ENCODE data around the gene XPOT. TPM values are rescaled to one million over a fixed set of nuclear protein-coding genes. Genes with fewer than 3 reads are reported as not detected.

Gene XPOT
- total and polyA plus RNA-seq, 3 donors from 2014 or later, result 43.5 to 47.5 (median 46.8) TPM

- no peaks in the 10 kb centered on the region for H3K27me3 ChIP-seq
- WGBS, 2 donors, result 87 to 91% methylated on average over 3 of the region's 3 CpGs
- no peak overlapping the region for H3K4me3 ChIP-seq
- intact Hi-C loops (cut with DNase I; ENCODE audit: low total_unique reads), result no loop called here
- H3K36me3 ChIP-seq (ENCODE audit: low read depth, missing control alignments), result no peaks in the 10 kb centered on the region
- TF ChIP-seq CTCF (IDR thresholded peaks at IDR 0.05) (no peak), POLR2A (IDR thresholded peaks at IDR 0.05) (no peak)
- no peak overlapping the region for H3K27ac ChIP-seq
- no peak for DNase-seq
- H3K4me1 ChIP-seq, result no peaks in the 10 kb centered on the region
- no peaks in the 10 kb centered on the region for H3K9me3 ChIP-seq
Measured at GRCh38 chr12:64385019-64385418, 19.2 kb upstream of the XPOT start.

DNA sequence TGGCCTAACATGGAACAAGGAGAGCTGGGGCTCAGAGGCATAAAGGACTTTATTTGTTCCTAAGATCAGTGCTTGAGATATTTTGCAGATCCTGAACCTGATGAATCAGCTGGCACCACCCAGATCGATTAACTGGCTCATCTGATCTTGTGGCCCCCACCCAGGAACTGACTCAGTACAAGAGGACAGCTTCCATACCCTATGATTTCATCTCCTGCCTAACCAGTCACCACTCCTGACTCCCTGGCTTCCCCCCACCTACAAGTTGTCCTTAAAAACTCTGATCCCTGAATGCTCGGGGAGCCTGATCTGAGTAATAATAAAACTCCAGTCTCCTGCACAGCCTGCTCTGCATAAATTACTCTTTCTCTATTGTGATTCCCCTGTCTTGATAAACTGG is 18.7 kb upstream of the XPOT start:
- Histone ChIP-seq H3K4me1 (peaks cover 3% of the 10 kb centered on the region), H3K9me3 (no peaks in the 10 kb centered on the region), H3K27ac (no peak overlapping the region), H3K36me3 (ENCODE audit: low read depth, missing control alignments) (no peaks in the 10 kb centered on the region), H3K27me3 (no peaks in the 10 kb centered on the region), H3K4me3 (no peak overlapping the region)
- TF ChIP-seq CTCF (IDR thresholded peaks at IDR 0.05), result no peak
- no peak for TF ChIP-seq POLR2A (IDR thresholded peaks at IDR 0.05)
- intact Hi-C loops (cut with DNase I; ENCODE audit: low total_unique reads), result no loop called here
- WGBS, 2 donors, result 82 to 83% methylated on average over 2 of the region's 2 CpGs
- no peak for DNase-seq

- Histone ChIP-seq H3K27me3 (no peaks in the 10 kb centered on the region), H3K36me3 (ENCODE audit: low read depth, missing control alignments) (no peaks in the 10 kb centered on the region), H3K9me3 (no peaks in the 10 kb centered on the region), H3K27ac (no peak overlapping the region), H3K4me1 (peaks cover 5% of the 10 kb centered on the region), H3K4me3 (no peak overlapping the region)
- TF ChIP-seq POLR2A (IDR thresholded peaks at IDR 0.05) (no peak), CTCF (IDR thresholded peaks at IDR 0.05) (no peak)
- DNase-seq, result no peak
- intact Hi-C loops (cut with DNase I; ENCODE audit: low total_unique reads), result no loop called here
- WGBS, 2 donors, result 85 to 88% methylated on average over 6 of the region's 6 CpGs
Measured at GRCh38 chr12:64387197-64387816, 16.9 kb upstream of the XPOT start.

GRCh38 chr12:64389154-64389553 is 15.0 kb upstream of the XPOT start:
- Histone ChIP-seq H3K36me3 (ENCODE audit: low read depth, missing control alignments) (no peaks in the 10 kb centered on the region), H3K27me3 (no peaks in the 10 kb centered on the region), H3K9me3 (no peaks in the 10 kb centered on the region), H3K27ac (no peak overlapping the region), H3K4me3 (peak overlapping the region in 1 of 2 donors; percentile 7), H3K4me1 (peaks cover 5% of the 10 kb centered on the region)
- intact Hi-C loops (cut with DNase I; ENCODE audit: low total_unique reads), result no loop called here
- no peak for TF ChIP-seq CTCF (IDR thresholded peaks at IDR 0.05)
- no peak for TF ChIP-seq POLR2A (IDR thresholded peaks at IDR 0.05)
- peak; percentile 60 for DNase-seq
- whole genome bisulfite sequencing, 2 donors, result 47 to 67% methylated on average over 17 to 18 of the region's 18 CpGs

DNA sequence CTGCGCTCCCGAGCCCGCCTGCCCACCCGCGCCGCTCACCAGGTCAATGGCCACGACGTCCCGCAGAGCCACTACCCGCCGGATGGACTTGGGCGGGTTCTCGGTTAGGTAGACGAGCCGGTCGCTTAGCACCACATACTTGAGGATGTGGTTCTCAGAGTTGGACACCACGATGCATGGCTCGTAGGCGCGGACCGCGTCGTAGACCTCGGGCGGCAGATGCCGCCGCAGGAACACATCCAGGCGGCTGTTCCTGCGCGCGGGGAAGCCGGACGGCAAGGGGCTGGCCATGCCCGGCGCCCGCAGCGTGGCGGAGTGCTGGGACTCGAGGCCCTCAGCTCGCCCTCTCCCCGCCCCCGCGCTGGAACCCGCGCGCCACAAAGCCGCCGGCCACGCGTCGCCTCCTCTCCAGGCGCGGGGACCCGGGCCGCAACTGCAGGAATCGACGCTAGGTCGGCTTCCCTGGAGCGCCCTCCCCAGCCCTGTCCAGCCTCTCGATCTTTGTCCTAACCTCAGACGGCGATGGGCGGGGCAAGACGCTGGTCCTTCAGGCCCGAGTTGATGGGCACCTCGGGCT is 13.8 kb upstream of the XPOT start, which contains the start of gene C12orf56:
C12orf56 (minus strand) TSS at position 484 of the 577 bp plus-strand sequence; CDS start at position 291, 193 bp downstream.
- H3K27ac ChIP-seq, result no peak within 1 kb of the TSS
- peak within 1 kb of the TSS; percentile 31 to 49 for H3K4me3 ChIP-seq
- H3K27me3 ChIP-seq, result no peaks in the 10 kb centered on the region
- no peak for DNase-seq
- H3K36me3 ChIP-seq (ENCODE audit: low read depth, missing control alignments), result no peaks in the 10 kb centered on the region
- peaks cover 5% of the 10 kb centered on the region for H3K4me1 ChIP-seq
- intact Hi-C loops (cut with DNase I; ENCODE audit: low total_unique reads), result no loop called here
- H3K9me3 ChIP-seq, result no peaks in the 10 kb centered on the region
- TF ChIP-seq POLR2A (IDR thresholded peaks at IDR 0.05) (no peak), CTCF (IDR thresholded peaks at IDR 0.05) (no peak)
- WGBS, 2 donors, result 2% methylated on average over 11 to 42 of the region's 66 CpGs

Data from testis (tissue), 3 donors.